Pancreas (tissue), 10 donors: ENCODE measurements around the gene RGS12. TPM values are rescaled to one million over a fixed set of nuclear protein-coding genes. Genes with fewer than 3 reads are reported as not detected.
A peak's percentile ranks its signal among the peaks of the same experiment; 100 is the strongest.

ENCODE experiments used
- ATAC-seq, 4 donors: fragments of 200-7000 bp; cut with Tn5 transposase; one replicate each; pipeline versions ENCODE4 v1.8.0 to v1.9.1; 2020; ENCODE audit warnings: mild to moderate bottlenecking in 4 of 4, moderate library complexity in 4 of 4
- DNase-seq, 6 donors: peaks; one replicate each; pipeline ENCODE4 v3.0.0-alpha.2; 2020
- FAIRE-seq: peaks from 2 replicates; lab custom pipeline; 2012; peaks lifted over from hg19 to GRCh38; lab: Jason Lieb, UNC
- H3K27ac ChIP-seq, 4 donors: fragments of 200-600 bp; sonication (generic); 1 replicate in 3 of 4; 2 replicates in 1 of 4; pipeline versions ENCODE4 v1.5.0 to v1.8.0; 2020
- H3K27me3 ChIP-seq, 4 donors: fragments of 200-600 bp; one replicate each; pipeline ENCODE4 v1.8.0; 2021
- H3K36me3 ChIP-seq, 3 donors: fragments of 200-600 bp; sonication (generic) in 1 of 3; one replicate each; pipeline versions ENCODE4 v1.5.0 to v1.8.0; 2020 to 2021
- H3K4me1 ChIP-seq, 3 donors: fragments of 200-600 bp; one replicate each; pipeline ENCODE4 v1.8.0; 2021
- H3K4me3 ChIP-seq, 4 donors: fragments of 200-600 bp; sonication (generic) in 2 of 4; one replicate each; pipeline versions ENCODE4 v1.5.0 to v1.8.0; 2020 to 2021
- H3K9me3 ChIP-seq, 4 donors: fragments of 200-600 bp; one replicate each; pipeline ENCODE4 v1.8.0; 2021
- CTCF ChIP-seq, 4 donors: fragments of 200-600 bp; sonication (generic) in 3 of 4; IDR thresholded peaks; one replicate each; pipeline versions ENCODE4 v1.5.0 to v1.8.0; 2021; ENCODE audit warnings: antibody characterized with exemption in 4 of 4
- WGBS, 2 donors: extraction: QIAGEN DNeasy Blood & Tissue Kit; methylation state at CpG; one replicate each; pipeline ENCODE4 v1.1.7; 2013; 5-methylcytosine and 5-hydroxymethylcytosine counted together
- intact Hi-C, 3 donors: fragments of 100-400 bp; cut with DNase I; formaldehyde crosslinking; loops; one replicate each; pipeline versions ENCODE4 v1.11.1 to v1.14.2; 2022
- polyA plus RNA-seq, 2 donors: library from polyadenylated mRNA; stranded (reverse); fragments of 200-250 nt; gene quantifications; one replicate each; pipeline ENCODE4 v1.2.3, GENCODE V29; 2013
- total RNA-seq, 6 donors: library from RNA; stranded (reverse); fragmentation: NEBNext Ultra II Directional in 4 of 6; extraction: Animal tissue kit (Norgen Biotek cat#: 25700) in 4 of 6; gene quantifications; one replicate each; pipeline versions ENCODE4 v1.2.1 to v1.2.4, GENCODE V29; 2021 to 2023
- donor health status: healthy with polysubstance abuse.
- donor health status: DM: no; HTN: no; CAD: no; lungs with moderate emphysema.
- donor health status: DM: no; HTN: no; CAD: no.
- donor health status: control.
- donor health status: control.
- donor health status: Bipolar disorder and iron deficiency.
- donor health status: DM: yes; HTN: yes; CAD: no.
- donor health status: DM: no; HTN: no; CAD: no.
- donor health status: DM: no; HTN: no; CAD: no.
- donor health status: DM: yes; HTN: yes; CAD: no.

The RGS12 gene
- total and polyA plus RNA-seq, 8 donors = 4.6 to 21.6 (median 10.4) TPM

DNA sequence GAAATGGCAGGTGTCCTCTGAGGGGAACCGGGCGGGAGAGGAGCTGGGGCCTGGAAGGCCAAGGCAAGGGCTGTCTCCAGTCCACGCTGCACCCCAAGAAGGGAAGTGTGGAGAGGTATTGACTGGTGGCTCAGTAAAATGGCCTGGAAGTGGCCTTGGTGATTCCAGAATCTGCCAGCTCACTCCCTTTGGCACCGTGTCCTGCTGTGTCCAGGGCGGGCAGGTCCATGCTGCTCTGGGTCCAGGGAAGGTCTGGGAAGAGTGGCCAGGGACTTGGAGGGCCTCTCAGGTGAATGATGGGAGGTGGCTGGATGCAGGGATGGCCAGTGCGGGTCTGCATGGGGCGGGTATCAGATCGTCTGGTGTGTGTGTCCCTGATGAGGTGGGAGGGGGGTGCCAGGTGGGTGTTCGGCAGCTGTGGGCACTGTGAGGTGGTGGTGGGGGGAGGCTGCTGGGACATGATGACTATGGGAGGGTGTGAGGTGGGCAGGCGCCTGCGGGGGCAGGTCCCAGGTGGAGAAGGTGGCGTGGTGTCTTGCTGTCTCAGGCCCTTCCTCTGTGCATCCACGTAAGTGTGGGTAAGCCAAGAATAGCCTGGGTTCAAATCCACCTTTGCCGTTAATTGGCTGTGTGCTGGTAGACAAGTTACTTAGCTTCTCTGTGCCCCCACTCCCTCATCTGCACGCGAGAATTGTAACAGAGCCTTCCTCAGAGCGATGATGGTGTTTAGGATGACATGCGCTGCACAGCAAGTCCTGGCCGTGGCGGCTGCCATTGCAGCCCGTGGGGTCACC is 17.7 kb downstream of the RGS12 start:
- peak in 1 of 6 donors; percentile 45 for DNase-seq
- intact Hi-C loops = no loop called here
- FAIRE-seq = no peak
- H3K27me3 ChIP-seq = no peaks in the 10 kb centered on the region
- H3K9me3 ChIP-seq = no peaks in the 10 kb centered on the region
- H3K4me3 ChIP-seq = no peak overlapping the region
- H3K27ac ChIP-seq = no peak overlapping the region
- no peak for TF ChIP-seq CTCF (IDR thresholded peaks at IDR 0.05)
- H3K4me1 ChIP-seq = peaks cover 0 to 8% (median 0%) of the 10 kb centered on the region in 3 donors
- H3K36me3 ChIP-seq = no peaks in the 10 kb centered on the region
- peak in 2 of 4 donors; percentile 30 to 73 for ATAC-seq
- WGBS, 2 donors = 87 to 88% methylated on average over 20 to 21 of the region's 21 CpGs

- Histone ChIP-seq H3K4me1 (peaks cover 0 to 3% (median 0%) of the 10 kb centered on the region in 3 donors), H3K4me3 (no peak overlapping the region), H3K9me3 (no peaks in the 10 kb centered on the region), H3K27me3 (no peaks in the 10 kb centered on the region), H3K36me3 (no peaks in the 10 kb centered on the region), H3K27ac (no peak overlapping the region)
- no peak for TF ChIP-seq CTCF (IDR thresholded peaks at IDR 0.05)
- intact Hi-C loops = no loop called here
- ATAC-seq (no peak), DNase-seq (peak in 1 of 6 donors; percentile 42), FAIRE-seq (no peak)
- 93 to 96% methylated on average over 13 of the region's 13 CpGs for WGBS, 2 donors
Observed at GRCh38 chr4:3311095-3311372, 18.2 kb downstream of the RGS12 start.

DNA sequence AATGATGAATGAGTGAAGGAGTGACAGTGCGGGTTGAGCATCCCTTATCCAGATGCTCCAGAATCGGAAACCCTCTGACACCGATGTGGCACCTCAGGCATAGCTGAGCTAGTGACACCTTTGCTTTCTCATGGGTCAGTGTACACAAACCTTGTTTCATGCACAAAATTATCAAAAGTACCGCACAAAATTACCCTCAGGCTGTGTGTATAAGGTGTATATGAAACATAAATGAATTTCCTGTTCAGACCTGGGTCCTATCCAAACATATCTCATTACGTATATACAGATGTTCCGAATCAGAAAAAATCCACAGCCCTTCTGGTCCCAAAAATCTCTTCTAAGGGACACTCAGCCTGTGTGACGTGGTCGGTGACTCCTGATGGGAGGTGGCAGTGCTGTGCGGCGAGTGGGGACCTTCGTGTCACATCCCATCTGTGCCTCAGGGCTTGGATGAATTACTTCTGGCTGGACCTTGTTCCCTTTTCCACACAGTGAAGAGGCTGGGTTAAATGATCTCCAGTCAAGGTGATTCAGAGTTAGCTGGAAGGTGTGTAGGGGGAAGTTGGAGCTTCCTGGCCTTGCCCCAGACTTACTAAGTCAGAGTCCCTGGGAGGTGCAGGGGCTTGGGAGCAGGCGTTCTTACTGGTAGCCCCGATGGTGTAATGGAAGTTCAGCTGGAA is 18.8 kb downstream of the RGS12 start:
- Histone ChIP-seq H3K27ac (no peak overlapping the region), H3K36me3 (no peaks in the 10 kb centered on the region), H3K4me3 (no peak overlapping the region), H3K27me3 (no peaks in the 10 kb centered on the region), H3K4me1 (no peaks in the 10 kb centered on the region), H3K9me3 (no peaks in the 10 kb centered on the region)
- peak in 1 of 4 donors; percentile 33 for ATAC-seq
- intact Hi-C loops = no loop called here
- no peak for TF ChIP-seq CTCF (IDR thresholded peaks at IDR 0.05)
- peak in 1 of 6 donors; percentile 23 for DNase-seq
- 91 to 92% methylated on average over 13 of the region's 13 CpGs for WGBS, 2 donors
- FAIRE-seq = no peak

DNA sequence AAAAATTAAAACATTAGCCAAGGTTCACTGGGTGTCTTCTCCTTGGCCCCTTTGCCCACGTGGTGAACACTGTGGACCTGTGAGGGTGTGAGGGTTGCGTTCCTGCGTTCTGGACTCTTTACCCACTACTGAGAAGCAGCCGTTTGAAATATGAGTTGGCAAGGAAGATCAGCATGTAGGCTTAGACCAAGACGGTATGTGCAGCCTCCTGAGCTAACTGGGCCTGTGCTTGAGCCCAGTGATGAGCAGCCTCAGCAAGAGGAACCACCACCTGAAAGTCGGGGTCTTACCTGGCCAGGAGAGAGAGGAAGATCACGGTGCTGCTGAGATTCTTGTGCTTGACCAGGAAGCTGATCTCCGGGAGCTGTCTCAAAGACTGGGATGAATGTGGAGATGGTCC is 19.5 kb downstream of the RGS12 start:
- Histone ChIP-seq H3K27ac (no peak overlapping the region), H3K9me3 (no peaks in the 10 kb centered on the region), H3K4me1 (no peaks in the 10 kb centered on the region), H3K36me3 (no peaks in the 10 kb centered on the region), H3K4me3 (no peak overlapping the region), H3K27me3 (no peaks in the 10 kb centered on the region)
- TF ChIP-seq CTCF (IDR thresholded peaks at IDR 0.05) = no peak
- DNase-seq = peak in 1 of 6 donors; percentile 9
- no peak for FAIRE-seq
- no peak for ATAC-seq
- intact Hi-C loops = no loop called here
- 82 to 84% methylated on average over 8 of the region's 8 CpGs for WGBS, 2 donors

GRCh38 chr4:3313139-3313538 is 20.3 kb downstream of the RGS12 start:
- DNase-seq (peak in 1 of 6 donors; percentile 11), ATAC-seq (no peak), FAIRE-seq (no peak)
- 87 to 92% methylated on average over 9 of the region's 9 CpGs for WGBS, 2 donors
- Histone ChIP-seq H3K27me3 (no peaks in the 10 kb centered on the region), H3K4me3 (no peak overlapping the region), H3K27ac (no peak overlapping the region), H3K4me1 (no peaks in the 10 kb centered on the region), H3K9me3 (no peaks in the 10 kb centered on the region), H3K36me3 (peaks cover 0 to 4% (median 0%) of the 10 kb centered on the region in 3 donors)
- intact Hi-C loops = no loop called here
- TF ChIP-seq CTCF (IDR thresholded peaks at IDR 0.05) = no peak
